Measurements from ENCODE around the gene MRPL32. TPM values are rescaled to one million over a fixed set of nuclear protein-coding genes. Genes with fewer than 3 reads are reported as not detected.
A peak's percentile ranks its signal among the peaks of the same experiment; 100 is the strongest.

Gene MRPL32
- total RNA-seq, 1 experiment from 2014 or later: 167 TPM

GRCh38 chr7:42964849-42965805, 33.0 kb downstream of the MRPL32 start:
- no peak for DNase-seq (ENCODE audit: low read depth)

GRCh38 chr7:42967391-42967790, 35.2 kb downstream of the MRPL32 start:
- DNase-seq (ENCODE audit: low read depth): no peak

- DNase-seq (ENCODE audit: low read depth): peak; percentile 93
These were observed 40.7 kb downstream of the MRPL32 start for GRCh38 chr7:42972699-42973500.

- no peak for DNase-seq (ENCODE audit: low read depth)
These were observed 44.2 kb downstream of the MRPL32 start for GRCh38 chr7:42976371-42976770.

- no peak for DNase-seq (ENCODE audit: low read depth)
These were observed 46.3 kb downstream of the MRPL32 start for GRCh38 chr7:42978496-42978895.

- no peak for DNase-seq (ENCODE audit: low read depth)
These were observed 47.9 kb downstream of the MRPL32 start for GRCh38 chr7:42980084-42980483.

GRCh38 chr7:42980514-42980913, 48.3 kb downstream of the MRPL32 start:
- DNase-seq (ENCODE audit: low read depth): no peak

GRCh38 chr7:42981601-42982000, 49.4 kb downstream of the MRPL32 start:
- no peak for DNase-seq (ENCODE audit: low read depth)

GRCh38 chr7:42982604-42983115, 50.5 kb downstream of the MRPL32 start:
- no peak for DNase-seq (ENCODE audit: low read depth)

GRCh38 chr7:42984137-42984536, 52.0 kb downstream of the MRPL32 start:
- DNase-seq (ENCODE audit: low read depth): no peak

GRCh38 chr7:42986213-42986612, 54.0 kb downstream of the MRPL32 start:
- no peak for DNase-seq (ENCODE audit: low read depth)

GRCh38 chr7:42986781-42987248, 54.6 kb downstream of the MRPL32 start:
- DNase-seq (ENCODE audit: low read depth): no peak

Other genes with a start within 250 kb of the MRPL32 start
- 18.3 and 22.0 TPM in 2 replicates for gene C7orf25, start 20.3 kb upstream of the MRPL32 start, total RNA-seq (2014; rRNA removed; shearing (Covaris generic))
- 340 and 366 TPM in 2 replicates for gene PSMA2, start 202 bp upstream of the MRPL32 start, total RNA-seq (2014; rRNA removed; shearing (Covaris generic))
- gene HECW1, start 180.3 kb downstream of the MRPL32 start, total RNA-seq (2014; rRNA removed; shearing (Covaris generic)): 3.7 and 16.3 TPM in 2 replicates

All from Daoy (cell line).